ENCODE data around the gene ADAMTS17.

Gene ADAMTS17

GRCh38 chr15:100276506-100276905 lies 65.3 kb downstream of the ADAMTS17 start:
- no peak for DNase-seq (ENCODE audit: low read depth in 2 of 2)

GRCh38 chr15:100275641-100276040 lies 66.1 kb downstream of the ADAMTS17 start:
- no peak for DNase-seq (ENCODE audit: low read depth in 2 of 2)

- DNase-seq (ENCODE audit: low read depth in 2 of 2): no peak
These were observed 71.9 kb downstream of the ADAMTS17 start for GRCh38 chr15:100269831-100270230.

- no peak for DNase-seq (ENCODE audit: low read depth in 2 of 2)
These were observed 75.6 kb downstream of the ADAMTS17 start for GRCh38 chr15:100266166-100266565.

GRCh38 chr15:100265641-100266035 lies 76.1 kb downstream of the ADAMTS17 start:
- DNase-seq (ENCODE audit: low read depth in 2 of 2): no peak

GRCh38 chr15:100264994-100265640 lies 76.7 kb downstream of the ADAMTS17 start:
- DNase-seq (ENCODE audit: low read depth in 2 of 2): no peak

- no peak for DNase-seq (ENCODE audit: low read depth in 2 of 2)
These were observed 77.9 kb downstream of the ADAMTS17 start for GRCh38 chr15:100263721-100264455.

GRCh38 chr15:100263031-100263430 lies 78.7 kb downstream of the ADAMTS17 start:
- DNase-seq (ENCODE audit: low read depth in 2 of 2): no peak

GRCh38 chr15:100261302-100262240 lies 80.2 kb downstream of the ADAMTS17 start:
- DNase-seq (ENCODE audit: low read depth in 2 of 2): no peak

GRCh38 chr15:100259266-100259665 lies 82.5 kb downstream of the ADAMTS17 start:
- DNase-seq (ENCODE audit: low read depth in 2 of 2): no peak

GRCh38 chr15:100256970-100257650 lies 84.7 kb downstream of the ADAMTS17 start:
- DNase-seq (ENCODE audit: low read depth in 2 of 2): no peak

- DNase-seq (ENCODE audit: low read depth in 2 of 2): no peak
These were observed 85.4 kb downstream of the ADAMTS17 start for GRCh38 chr15:100256101-100256969.

- DNase-seq (ENCODE audit: low read depth in 2 of 2): no peak
These were observed 86.1 kb downstream of the ADAMTS17 start for GRCh38 chr15:100255644-100256043.

- no peak for DNase-seq (ENCODE audit: low read depth in 2 of 2)
These were observed 87.1 kb downstream of the ADAMTS17 start for GRCh38 chr15:100254691-100255090.

GRCh38 chr15:100254285-100254684 lies 87.5 kb downstream of the ADAMTS17 start:
- no peak for DNase-seq (ENCODE audit: low read depth in 2 of 2)

GRCh38 chr15:100253640-100254039 lies 88.1 kb downstream of the ADAMTS17 start:
- DNase-seq (ENCODE audit: low read depth in 2 of 2): no peak

- no peak for DNase-seq (ENCODE audit: low read depth in 2 of 2)
These were observed 88.9 kb downstream of the ADAMTS17 start for GRCh38 chr15:100252779-100253417.

GRCh38 chr15:100252359-100252758 lies 89.4 kb downstream of the ADAMTS17 start:
- DNase-seq (ENCODE audit: low read depth in 2 of 2): no peak

GRCh38 chr15:100250176-100250800 lies 91.5 kb downstream of the ADAMTS17 start:
- DNase-seq (ENCODE audit: low read depth in 2 of 2): no peak

All from stimulated activated CD8-positive, alpha-beta memory T cell treated with anti-CD3 and anti-CD28 coated beads, Interleukin-7, amount 100 ng/mL, for 1 hour (primary cell).